GM21447 (cell line): Measurements from ENCODE around the gene IGLON5.

ENCODE experiments used
- ATAC-seq: cut with Tn5 transposase; IDR thresholded peaks from one replicate; pipeline ENCODE4 v1.9.1; 2021; ENCODE audit not compliant: unreplicated experiment

IGLON5 gene

DNA sequence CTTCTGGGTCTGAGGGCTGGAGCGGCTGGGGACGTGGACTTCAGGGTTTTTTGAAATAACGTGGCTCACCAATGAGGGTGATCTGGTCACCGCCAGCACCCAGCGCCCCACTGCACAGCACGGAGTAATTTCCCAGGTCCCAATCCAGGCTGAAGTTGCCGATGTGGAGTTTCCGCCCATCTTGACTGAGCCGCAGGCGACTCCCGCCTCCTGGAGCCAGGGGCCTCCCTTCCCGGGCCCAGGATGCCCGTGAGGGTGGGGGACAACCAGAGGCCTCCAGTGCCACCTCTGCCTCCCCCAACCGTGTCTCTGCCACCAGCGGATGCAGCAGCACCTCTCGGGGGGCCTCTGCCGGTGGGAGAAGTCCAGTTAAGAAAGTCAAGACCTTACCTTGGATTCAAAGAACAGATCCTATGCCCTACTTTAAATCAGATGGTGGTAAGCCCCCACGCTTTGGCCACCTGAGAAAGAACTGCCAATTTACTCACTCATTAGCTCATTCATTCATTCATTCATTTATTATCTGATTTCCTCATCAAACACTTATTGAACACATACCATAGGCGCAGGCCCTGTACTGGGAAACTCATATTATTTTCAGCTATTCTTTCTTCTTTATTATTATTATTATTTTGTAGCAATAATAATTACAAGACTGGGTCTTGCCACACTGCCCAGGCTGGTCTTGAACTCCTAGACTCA, 26.6 kb downstream of the IGLON5 start:
- no peak for ATAC-seq

DNA sequence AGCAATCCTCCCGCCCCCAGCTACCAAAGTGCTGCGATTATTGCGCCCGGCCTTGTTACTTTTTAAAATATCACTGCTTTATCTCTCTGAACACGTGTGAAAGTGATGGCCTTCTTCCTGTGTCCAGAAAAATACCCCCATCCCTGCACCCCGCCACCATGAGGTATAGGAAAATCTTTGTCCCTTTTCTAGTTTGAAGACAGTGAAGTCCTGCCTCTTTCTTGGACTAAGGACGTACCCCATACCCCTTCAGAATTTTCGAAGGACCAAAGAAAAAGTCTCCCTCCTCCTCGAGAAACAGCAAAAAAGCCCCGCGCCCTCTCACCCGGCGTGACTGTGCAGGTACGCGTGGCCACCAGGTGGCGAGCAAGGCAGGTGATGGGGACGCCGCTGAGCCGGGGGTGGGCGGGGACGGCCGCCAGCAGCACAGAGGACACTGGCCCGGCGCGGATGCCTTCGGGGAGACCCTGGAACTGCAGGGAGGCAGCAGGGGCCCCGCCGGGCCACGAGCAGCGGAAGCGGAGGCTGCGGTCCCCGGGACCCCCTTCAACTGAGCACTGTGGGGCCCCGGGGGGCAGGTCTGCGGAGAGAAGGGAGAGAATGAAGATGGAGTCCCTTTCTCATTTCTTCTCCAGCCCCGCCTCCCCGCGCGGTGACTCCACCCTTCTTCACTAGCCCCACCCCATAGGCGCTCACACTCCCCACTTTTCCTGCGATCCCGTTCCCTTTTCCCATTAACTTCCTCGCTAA, 27.3 kb downstream of the IGLON5 start:
- peak; percentile 58 for ATAC-seq

DNA sequence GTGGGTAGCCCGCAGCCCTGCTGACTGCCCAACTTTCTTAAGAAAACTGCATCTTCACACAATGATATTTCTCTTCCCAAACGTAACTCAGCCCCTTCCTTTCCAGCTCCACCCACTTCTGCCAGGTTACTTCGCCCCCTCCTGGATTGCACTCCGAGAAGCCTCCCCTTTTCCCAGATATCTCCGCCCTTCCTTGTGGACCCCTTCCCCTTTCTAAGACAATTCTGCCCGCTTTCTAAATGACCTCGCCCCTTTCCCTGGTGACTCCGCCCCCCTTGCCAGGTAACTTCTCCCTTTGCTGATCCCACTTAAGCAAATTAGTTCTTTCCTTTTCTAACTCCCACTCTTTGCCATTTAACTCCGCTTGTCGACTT, 27.9 kb downstream of the IGLON5 start:
- ATAC-seq: peak; percentile 9

DNA sequence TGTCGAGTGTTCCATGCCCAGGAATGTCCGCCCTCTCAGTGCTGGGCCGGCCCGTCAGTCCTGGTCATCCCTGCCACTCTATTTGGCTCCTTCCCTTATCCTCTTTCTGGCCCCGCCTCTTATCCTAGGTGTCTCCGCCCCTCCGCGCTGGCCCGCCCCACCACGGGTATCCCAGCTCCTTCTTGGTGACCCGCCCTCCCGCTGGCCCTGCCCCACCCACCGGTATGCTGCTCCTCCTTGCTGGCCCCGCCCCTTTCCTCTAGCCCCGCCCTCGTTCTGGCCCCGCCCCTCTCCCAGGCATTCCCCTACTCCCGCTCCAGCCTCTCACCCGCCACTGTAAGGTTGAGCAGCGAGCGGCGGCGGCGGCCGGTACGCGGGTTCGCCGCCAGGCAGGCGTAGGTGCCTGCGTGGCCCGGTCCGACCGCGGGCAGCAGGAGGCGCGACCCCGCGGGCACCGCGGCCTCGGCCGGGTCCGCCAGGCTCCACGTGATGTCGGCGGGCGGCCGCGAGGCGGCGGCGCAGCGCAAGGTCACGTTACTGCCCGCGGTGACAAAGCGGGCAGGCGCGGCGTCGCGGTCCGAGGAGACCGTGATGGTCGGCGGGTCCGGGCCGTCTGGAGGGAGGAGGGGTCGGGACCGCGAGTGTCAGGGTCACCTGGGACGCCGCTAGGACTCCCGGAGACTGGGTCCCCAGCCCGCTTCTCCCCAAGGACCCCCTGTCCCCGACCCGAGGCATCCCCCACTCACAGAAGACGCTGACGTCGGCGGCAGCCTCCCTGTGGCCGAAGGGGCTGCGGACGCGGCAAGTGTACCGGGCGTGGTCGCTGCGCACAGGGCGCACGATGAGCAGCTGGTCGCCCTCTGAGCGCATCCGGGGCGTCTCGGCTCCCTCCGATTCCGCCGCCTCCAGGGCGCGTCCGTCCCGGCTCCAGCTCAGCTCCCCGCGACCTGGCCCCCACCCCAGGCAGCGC, 28.5 kb downstream of the IGLON5 start:
- ATAC-seq: peak; percentile 52

DNA sequence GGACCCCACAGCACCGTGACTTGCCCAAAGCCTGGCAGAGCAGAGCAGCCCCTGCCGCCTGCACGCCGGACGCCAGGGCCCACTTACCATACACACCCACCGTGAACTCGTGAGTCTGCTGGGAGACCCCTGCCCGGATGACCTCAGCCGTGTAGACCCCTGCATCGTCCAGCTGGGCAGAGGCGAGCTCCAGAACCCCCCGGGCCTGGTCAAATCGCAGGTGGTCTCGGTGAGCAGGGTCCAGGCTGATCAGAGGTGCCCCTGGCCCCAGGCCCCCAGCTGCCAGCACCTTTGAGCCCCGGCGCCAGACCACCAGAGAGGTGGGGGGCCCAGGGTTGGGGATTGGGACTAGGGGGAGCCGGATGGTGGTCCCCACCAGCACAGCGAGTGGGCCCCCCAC, 29.6 kb downstream of the IGLON5 start:
- ATAC-seq: no peak

DNA sequence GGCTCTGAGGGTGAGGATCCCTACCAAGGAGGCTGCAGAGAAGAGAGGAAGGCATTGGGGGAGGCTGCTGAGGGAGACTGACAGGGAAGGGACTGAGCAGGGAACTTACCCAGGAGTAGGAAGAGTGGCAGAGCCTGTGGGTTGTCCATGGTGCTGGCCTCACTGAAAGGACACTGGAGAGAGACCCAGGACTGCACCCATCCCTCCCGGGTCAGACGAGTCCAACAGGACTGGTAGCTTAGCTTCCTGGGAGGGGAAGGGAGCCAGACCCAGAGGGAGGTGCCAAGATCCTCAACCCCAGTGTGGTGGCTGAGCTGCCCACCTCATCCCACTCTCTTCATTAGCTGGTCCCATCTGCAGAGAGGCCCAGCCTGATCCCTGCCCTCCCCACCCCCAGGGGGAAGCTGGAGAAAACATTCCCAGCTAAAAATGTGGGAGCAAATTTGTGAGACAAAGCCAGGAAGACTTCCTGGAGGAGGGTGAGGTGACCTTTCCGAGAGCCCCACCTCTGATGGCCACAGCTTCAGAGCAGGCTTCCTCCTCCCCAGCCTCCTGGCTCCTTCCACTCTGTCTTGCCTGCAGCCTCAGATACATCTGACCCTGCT, 30.6 kb downstream of the IGLON5 start, which contains the start of gene VSIG10L:
Gene VSIG10L, minus strand, starts transcription at position 164 of the 605 bp plus-strand sequence. Its CDS starts 15 bp downstream, at position 149.
- ATAC-seq: no peak

DNA sequence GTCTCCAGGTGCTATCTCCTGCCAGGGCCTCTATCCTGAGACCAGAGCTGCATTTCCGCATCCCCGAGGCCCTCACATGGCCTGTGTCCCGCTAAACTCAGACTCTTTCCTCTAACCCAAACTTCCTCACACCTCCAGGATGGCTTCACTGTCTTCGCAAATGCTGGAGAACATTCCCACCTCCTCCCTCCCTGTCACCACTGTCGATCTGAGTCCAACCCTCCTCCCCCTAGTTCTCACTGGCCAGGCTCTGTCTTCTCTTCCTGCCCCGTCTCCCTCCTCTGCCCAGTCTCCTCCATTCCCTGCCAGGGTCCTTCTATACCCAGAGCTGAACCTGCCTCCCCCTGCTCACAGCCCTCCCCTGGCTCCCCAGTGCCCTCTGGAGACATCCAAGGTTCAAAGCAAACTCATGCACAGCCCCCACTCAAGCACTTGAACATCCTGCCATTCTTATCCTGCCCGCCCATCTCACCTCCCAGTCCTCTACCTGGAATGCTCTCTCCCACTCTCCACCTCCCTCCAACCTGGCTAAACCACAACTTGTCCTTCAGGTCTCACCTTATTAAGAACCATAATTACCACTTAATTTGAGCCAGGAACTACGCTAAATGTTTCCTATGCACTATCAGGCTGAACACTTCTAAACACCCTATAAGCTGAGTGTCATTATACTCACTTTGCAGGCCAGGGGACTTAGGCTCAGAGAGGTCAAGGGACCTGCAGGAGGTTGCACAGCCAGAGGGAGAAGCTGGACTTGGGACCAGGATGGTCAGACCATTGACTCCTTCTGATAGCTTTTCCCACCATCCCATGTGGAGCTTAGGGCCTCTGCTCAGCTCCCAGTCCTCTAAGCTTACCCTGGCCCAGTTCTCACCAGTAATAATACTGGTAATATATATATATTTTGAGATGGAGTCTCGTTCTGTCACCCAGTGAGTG, 31.5 kb downstream of the IGLON5 start:
- ATAC-seq: no peak

DNA sequence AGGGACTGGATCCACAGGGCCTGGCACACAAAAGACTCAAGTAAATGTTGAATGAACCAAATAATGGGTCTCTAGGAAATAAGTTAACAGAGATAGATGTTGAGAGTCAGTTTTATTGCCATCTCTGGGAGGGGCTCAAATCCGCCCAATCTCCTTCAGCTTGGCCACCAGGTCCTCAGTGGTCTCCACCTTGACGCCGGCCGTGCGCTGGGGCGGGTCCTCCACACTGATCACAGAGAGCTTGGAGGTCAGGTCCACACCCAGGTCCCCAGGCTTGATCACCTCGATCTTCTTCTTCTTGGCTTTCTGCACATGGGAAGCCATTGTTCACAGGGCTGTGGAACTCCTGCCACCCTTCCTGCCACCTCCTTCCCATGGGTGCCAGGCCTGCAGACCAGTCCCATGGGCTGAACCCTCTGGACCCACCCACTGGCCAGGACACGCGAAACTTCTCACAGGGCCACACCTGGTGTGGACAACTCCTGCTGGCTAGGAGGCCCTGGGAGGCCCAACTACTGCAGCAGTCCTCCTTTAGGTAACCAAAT, 33.7 kb downstream of the IGLON5 start:
- no peak for ATAC-seq

DNA sequence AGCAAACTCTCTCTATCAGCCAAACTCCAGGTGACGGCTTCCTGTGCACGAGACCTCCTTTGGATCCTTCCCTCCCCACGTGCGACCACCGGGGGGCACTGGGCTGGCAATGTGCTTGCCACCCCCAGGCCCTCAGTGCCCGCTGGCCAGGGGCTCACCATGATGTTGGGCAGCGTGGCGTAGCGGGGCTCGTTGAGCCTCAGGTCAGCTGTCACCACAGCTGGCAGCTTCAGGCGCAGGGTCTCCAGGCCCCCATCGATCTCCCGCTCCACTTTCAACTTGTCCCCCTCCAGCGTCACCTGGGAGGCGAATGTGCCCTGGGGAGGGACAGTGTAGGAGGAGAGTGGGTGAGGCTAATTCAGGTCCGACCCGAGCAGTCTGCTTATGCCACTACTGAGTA, 35.3 kb downstream of the IGLON5 start:
- ATAC-seq: no peak

DNA sequence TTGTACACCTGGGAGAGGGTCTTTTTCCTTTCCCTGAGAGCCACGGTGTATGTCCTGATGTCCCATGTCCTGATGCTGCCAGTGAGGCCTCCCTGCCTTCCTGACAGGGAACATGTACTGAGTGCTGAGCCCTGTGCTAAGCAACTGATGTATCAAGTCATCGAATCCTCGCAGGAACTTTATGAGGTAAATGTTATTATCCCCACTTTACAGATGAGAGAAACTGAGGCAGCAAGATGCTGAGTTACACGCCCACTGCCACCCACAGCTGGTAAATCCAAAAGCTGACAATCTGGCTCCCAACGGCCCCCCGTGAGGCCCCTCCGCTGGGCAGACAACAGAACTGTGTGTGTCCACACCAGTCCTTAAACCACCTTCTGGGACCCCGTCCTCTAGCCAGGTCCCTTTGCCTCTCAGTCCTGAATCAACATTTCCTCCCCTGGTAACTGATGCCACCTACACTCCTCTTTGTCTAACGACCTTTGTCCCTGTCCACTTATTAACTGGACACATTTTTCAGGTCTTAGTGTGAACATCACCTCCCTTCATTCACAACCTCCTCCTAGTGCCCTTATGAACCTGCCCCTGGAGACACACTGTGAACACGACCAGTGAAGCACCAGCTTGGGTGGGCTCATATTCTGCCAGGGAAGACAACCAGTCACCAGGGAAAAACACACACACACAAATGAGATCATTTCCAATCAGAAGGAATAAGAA, 35.9 kb downstream of the IGLON5 start:
- no peak for ATAC-seq

DNA sequence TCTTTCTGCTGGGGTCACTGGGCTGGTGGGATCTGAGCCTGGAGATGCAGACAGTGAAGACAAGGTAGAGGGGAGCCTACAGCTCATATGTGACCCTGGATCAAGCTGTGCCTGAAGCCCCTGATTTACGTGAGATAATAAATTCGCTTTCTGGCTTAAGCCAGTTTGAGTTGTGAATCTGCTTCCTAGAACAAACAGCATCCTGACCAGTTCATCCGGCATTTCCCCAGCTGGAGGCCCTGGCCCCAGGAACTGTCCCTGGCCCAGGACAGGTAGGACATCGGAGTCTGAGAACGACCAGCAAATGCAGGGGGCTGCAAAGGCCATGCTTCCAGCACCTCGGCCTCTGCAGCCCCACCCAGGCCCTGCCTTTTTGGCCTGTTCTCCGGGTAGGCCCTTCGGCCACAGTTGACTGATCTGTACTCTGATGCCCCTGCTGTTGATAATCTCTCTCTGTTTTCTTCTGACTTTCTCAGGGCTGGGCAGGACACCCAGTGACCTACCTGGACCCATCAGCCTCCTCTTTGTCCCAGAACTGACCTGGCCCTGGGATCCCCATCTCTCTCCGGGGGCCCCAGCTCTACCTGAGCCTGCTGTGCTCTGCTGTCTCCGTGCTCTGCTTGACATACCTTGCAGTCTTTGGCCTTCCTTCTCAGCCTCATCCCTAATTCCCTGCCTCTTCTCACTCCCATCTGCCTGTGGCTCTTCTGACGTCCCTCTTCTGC, 40.0 kb downstream of the IGLON5 start:
- ATAC-seq: no peak

DNA sequence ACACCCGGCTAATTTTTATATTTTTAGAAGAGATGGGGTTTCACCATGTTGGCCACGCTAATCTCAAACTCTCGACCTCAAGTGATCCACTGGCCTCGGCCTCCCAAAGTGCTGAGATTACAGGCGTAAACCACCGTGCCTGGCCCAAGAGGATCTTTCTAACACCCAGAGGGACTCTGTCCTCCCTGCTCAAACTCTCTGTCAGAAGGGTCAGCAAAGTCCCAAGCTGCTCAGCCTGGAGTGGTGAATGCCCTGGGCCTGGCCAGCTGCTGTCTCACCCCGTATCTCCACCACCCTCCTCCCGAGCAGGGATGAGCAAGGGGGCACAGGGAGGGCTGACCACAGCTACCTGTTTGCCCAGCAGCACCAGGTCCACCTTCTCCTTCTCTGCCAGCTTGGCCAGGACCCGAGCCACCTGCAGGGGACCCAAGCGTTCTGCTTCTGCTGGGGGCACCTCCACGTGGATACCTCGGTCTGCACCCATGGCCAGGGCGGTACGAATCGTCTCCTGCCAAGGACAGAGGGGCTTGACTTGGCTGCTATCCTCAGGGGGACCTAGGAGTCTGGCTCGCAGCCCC, 41.4 kb downstream of the IGLON5 start:
- ATAC-seq: no peak

DNA sequence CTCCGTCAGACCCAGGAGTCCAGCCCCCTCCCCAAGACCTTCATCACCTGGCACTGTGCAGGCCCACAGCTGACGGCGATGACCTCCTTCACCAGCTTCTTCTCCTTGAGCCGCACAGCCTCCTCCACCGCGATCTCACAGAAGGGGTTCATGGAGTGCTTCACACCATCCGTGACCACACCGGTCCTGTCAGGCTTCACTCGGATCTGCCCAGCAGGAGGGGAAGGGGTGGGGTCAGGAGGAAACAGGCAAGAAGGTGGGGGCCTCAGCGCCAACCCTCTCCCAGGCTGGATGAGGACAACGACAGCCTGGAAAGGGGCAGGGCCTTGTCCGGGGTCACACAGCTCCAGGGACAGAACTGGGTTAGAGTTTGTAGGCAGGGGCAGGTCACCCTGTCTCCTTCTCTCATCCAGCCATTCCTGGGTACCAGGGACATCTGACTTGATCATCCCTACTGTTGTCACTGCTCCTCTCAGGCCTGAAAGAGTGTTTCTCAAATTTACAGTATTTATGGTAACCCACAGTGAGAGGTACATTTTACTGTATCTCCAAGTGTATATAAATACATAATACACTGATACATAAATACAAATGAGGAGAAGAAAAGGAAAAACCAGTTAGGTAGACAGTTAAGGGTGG, 42.8 kb downstream of the IGLON5 start:
- no peak for ATAC-seq

DNA sequence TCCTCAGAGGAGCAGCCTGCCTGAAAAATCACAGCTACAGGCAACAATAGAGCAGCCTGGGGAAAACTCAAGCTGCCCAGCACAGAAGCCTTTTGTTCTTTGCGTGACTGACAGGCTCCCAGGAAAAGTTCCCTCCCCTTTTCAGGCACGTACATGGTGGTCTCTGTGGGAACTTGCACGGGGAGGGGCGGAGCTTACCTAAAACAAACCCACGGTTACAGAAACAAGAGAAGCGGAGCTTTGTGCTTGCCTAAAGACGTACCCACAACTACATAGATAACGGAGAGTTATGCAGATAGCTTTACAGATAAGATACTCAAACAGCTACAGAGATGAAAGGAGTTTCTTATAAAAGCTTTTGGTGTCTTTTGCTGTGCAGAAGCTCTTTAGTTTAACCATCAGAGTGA, 43.3 kb downstream of the IGLON5 start:
- ATAC-seq: no peak

DNA sequence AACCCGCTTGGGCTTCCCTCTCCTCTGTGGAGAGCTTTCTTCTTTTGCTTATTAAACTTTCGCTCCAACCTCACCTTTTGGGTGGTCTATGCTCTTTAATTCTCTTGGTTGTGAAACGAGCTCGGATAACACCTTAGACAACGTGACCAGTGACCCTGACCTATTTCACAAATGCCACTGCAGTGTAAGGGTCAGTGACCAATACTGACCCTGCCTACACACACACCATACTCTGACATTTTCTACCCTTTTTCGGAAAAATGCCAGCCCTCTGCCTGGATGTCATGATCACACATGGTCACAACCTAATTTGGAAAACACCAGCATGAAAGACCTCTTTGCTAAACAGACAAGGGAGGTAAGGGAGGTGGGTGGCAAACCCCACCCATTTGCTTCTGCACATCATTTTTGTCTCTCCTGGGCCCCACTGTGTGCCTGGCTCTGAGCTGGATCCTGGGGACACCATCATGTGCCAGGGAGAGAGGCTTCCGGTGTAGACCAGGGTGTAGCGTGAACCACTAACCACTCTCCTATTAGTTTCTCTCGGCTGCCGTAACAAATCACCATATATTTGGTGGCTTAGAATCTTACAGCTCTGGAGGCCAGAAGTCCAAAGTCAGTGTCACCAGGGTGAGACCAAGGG, 44.8 kb downstream of the IGLON5 start:
- ATAC-seq: no peak

DNA sequence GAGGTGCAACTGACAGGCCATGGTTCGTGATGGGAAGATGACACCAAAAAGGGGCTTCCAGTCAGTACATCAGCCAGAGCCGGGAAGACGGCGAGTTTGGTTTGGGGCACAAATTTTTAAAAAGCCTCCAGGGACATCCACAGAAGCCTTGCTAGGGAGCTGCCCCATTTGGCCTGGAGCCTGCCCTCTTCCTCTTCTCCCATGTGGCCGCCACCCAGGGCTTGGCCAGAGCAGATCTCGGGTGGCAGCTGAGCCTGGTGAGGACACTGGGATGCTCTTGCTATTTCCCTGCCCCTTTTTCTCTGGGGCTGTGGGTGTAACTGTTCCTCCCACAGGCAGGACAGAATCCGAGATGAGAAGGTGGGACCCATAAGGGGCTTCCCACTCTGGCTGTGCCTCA, 46.5 kb downstream of the IGLON5 start:
- ATAC-seq: no peak

DNA sequence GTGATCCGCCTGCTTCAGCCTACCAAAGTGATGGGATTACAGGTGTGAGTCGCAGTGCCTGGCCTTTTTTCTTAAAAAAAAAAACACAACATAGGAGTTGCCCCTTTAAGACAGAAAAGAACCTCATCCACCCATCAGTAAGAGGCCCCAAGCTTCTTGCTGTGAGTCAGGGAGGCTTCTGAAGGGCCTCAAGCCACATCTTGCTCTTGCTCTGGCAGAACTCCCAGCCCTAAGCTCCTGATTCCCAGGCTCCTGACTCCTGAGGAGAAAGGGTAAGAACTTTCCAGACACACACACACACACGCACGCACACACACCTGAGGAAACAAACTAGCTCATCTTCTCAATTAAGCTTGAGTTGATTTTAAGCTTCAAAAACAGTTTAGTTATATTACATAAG, 47.9 kb downstream of the IGLON5 start:
- no peak for ATAC-seq
